Myocyte (in vitro differentiated cells): ENCODE data around the gene SMG6. TPM values are rescaled to one million over a fixed set of nuclear protein-coding genes. Genes with fewer than 3 reads are reported as not detected.
"Not testable (repeated sequence)": the region's sequence is repeated elsewhere in the genome, so short reads cannot be mapped to it uniquely, and the experiment has no call there.

Source experiments
- DNase-seq: peaks from one replicate; pipeline ENCODE4 v3.0.0-alpha.2; 2012; ENCODE audit warnings: low read depth
- total RNA-seq: library from RNA; depleted of rRNA; stranded (reverse); fragments of >200 nt; gene quantifications from 2 replicates; pipeline ENCODE4 v1.2.3, GENCODE V29; 2014

SMG6 gene
- total RNA-seq, 1 donor from 2014 or later = 25.2 TPM

- peak; percentile 40 for DNase-seq
These were observed 39.3 kb downstream of the SMG6 start for GRCh38 chr17:2264067-2264860.

GRCh38 chr17:2263183-2264066, 40.2 kb downstream of the SMG6 start:
- no peak for DNase-seq

GRCh38 chr17:2262135-2262587, 41.4 kb downstream of the SMG6 start:
- DNase-seq = peak; percentile 54

DNA sequence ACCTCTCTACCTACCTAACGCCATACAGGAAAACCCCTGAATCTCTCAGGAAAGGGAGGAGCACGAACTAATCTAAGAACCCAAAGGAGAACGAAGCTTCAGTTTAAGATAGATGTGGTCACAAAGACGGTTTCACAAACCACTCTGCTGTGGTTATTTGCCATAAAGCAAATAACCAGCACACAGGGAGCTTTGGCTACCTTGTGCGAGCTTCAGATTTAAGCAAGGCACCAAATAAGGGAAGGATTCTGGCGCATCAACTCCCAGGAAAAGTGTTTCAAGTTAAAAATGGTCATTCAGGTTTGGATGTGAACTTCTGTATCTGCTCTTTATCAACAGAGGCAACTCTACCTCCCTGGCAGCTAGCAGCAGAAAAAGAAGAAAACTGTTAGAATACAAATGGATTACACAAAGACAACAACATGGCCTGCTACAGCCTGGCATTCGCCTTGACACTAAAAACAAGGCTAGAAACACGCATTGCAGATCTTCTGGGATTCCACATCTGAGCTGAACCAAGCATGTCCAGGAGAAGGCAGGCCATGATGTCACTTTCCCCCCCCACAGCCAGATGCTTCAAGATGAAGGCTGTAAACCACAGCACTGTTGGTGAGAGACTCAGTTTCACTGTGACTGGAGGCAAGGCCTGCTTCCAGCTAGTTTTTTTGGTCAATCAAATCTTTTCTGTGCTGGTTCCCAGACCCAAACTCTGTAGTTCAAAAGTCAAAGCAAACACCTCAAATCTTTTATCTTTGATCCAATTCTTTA, 43.6 kb downstream of the SMG6 start:
- DNase-seq = peak; percentile 62

GRCh38 chr17:2258830-2259229, 44.8 kb downstream of the SMG6 start:
- not testable (repeated sequence) for DNase-seq

DNA sequence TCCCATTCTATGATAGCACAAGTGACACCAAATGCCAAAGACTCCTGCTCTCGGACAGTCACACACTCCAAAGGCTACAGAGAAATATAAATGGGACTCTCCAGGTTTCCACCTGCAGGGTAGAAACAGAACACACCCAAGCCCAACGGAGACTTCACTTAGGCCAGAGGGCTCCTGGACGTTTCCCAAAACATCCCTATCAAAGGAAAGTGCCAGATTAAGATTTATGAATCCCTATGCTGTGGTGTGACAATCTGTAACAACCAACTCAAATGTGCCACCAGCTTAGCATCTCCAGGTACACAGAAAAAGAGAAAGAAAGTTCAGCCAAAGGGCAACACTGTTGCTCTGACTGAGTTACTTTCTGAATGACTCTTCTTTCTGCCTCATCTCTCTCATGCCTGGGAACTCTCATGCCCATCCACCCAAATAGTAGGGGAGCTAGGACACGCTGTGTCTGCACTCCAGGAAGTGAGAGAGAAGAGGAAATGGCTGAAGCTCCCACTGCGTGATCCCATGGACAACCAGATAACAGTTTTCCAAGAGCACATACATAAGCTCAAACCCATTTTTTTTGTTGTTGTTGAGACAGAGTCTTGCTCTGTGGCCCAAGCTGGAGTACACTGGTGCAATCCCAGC, 49.7 kb downstream of the SMG6 start:
- DNase-seq = no peak

GRCh38 chr17:2253362-2253761, 50.2 kb downstream of the SMG6 start:
- DNase-seq = no peak

DNA sequence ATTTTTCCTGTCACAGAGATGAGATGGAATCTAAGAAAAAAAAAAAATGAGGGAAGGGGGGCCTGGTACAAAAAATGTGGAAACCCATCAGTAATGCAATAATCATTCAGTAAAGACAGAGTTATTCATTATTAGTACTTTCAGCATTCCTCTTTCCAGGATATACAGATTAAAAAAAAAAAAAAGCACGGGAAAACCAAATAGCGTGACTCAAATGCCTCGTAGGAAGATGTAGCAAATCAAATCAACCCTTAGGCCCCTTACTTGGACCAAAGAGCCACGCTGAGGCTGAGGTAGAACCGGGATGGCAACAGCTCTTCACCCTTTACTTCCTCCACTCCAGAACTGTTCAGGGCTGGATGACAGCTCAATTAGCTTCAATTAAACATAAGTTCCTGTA, 52.5 kb downstream of the SMG6 start:
- DNase-seq = no peak

GRCh38 chr17:2250140-2251095, 53.2 kb downstream of the SMG6 start:
- DNase-seq = no peak

GRCh38 chr17:2247005-2247404, 56.6 kb downstream of the SMG6 start:
- DNase-seq = no peak

DNA sequence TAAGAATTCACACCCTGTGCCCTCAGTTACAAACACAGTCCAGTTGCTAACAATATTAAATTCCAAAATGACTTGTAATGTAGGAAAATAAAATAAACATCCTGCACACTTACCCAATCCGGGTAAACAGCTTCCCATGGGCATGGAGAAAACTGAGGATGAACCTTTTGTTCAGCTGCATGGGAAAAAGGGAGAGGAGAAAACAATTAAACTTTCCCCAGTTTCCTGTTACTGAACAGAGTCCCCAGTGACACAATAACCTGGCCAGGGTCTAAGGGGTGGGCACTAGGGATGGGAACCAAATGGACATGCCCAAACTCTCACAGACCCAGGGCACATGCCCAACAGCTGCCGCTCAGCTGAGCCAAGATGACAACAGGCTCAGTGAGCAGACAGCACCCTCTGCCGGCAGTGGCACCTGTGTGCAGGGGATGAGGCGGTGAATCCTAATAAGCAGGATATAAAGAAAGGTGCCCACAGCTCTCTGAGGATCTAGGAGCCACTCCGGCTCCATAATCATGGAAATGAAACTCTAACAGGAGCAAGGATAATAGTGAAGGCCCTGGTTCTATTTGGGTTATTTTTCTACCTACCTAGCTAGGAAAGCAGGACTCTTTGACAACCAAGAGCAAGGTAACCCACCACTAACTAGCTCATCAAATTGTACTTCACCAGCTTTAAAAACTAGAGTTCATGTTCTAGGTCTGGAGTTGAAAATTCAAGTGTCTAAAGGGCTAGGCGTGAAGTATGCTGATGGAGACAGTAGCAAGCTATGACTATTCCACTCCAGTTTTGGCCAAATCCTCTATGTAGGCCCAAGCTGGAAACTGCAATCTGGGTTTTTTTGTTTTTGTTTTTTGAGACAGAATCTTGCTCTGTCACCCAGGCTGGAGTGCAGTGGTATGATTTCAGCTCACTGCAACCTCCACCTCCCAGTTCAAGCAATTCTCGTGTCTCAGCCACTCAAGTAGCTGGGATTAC, 58.8 kb downstream of the SMG6 start:
- DNase-seq = peak; percentile 95

DNA sequence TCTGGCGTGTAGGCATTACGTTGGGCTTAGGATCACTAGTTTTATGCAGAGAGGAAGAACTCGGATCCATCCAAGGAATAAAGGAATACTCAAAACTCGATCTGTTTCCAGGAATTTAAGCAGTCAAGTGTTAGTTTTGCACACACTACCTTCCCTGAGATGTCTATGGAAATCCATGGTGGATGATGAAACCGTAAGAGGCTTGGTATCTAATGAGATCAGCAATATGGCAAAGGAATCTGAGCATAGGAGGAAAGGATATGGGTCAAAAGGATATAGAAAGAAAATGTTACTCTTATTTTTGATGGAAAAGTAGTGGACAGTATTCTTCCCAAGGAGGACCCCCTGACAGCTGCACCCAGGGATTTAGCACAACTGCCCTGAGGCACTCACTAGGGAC, 59.6 kb downstream of the SMG6 start:
- DNase-seq = no peak

DNA sequence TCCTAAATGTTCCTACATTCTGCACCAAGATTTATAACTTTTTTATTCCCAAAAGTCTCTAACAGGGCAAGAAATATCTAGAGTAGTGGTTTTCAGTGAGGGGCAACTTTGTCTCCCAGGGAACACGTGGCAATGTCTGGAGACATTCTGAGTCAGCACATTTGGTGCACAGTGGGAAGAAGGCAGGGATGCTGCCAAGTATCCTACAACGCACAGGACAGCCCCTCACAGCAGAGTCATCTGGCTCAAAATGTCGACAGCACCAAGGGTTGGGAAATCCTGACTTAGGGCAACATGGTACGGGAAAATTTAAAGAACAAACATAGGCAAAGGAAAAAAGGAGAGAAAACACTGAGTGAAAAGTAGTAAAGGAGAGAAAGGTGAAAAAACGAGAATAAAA, 61.8 kb downstream of the SMG6 start:
- DNase-seq = no peak

GRCh38 chr17:2240541-2240940, 63.0 kb downstream of the SMG6 start:
- DNase-seq = no peak

GRCh38 chr17:2239882-2240430, 63.6 kb downstream of the SMG6 start:
- DNase-seq = peak; percentile 69

DNA sequence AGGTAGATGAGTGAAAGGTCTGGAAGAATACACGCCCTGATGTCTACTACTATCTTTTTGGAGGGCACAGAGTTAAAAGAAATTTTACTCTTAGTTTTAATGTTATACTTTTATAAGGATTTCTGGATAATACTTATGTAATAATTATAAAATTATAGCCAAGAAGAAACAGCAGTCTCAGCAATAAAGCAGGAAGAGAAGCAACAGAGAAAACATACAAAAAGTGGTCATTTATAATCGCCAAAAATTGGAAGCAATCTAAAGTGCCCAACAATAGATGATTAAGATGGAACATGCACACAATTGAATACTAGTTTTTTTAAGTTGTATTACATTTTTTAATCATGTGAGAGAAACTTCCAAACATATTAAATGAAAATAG, 64.4 kb downstream of the SMG6 start:
- DNase-seq = no peak

DNA sequence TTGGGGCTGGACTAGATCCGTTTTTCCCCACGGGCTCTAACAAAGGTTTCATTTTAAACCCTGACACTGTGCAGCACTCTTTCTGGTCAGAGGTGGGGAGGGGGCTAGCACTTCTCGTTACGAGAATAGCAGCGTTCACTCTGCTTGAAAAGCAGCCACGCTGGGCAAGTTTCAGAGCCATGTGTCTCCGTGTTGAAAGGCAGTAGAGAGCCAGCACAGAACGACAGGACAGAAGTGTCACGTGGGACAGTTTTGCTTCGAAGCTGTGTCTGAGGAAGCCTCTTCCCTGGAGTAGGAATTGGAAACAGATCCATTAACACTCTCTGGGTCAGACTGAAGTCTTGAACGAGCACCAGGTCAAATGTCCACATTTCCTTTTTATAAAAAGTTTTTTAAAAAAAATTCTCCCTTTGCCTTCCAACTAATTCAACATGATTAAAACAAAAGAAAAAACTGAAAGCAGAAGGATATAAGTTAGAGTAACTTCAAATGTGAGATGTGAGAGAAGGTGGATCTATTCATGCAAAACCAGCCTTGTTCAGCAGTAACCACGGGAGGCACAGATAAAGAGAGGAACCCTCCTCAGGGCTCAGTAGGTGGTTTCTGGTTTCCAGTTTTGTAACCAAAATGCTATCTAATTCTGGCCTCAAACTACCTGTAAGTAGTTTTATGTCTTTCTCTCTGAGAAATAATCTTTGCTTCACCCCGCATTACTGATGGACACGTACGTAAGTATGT, 65.0 kb downstream of the SMG6 start:
- DNase-seq = no peak

DNA sequence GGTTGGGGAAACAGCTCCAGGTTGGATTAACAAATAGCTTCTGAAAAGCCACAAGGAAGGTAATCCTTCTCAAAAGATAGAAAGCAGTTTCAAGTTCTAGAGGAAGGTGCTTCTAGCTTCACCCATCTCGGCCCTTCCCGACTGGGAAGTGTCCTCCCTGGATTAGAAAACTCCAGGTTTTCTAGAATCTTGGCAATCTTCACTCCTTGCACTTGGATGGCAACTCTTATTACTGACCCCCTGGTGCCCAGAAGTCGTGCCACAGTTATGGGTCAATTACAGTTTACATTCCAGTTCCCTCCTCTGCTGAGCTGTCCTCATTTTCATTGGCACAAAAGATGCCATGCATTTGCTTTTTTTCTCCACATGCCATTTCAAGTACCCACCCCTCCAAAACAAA, 65.6 kb downstream of the SMG6 start:
- no peak for DNase-seq
